AG10803 (cell line): ENCODE measurements around the gene SNAP91.

Experiments
- DNase-seq: peaks from one replicate; pipeline ENCODE4 v3.0.0; 2010; ENCODE audit warnings: low read depth
- H3K4me3 ChIP-seq: 2 replicates; pipeline ENCODE4 v1.5.1; 2011; ENCODE audit warnings: mild to moderate bottlenecking, low read length, control low read depth
- TF ChIP-seq, protein P1 (sequence below): conservative IDR thresholded peaks from 2 replicates; pipeline ENCODE4 v1.5.1; 2011; ENCODE audit warnings: mild to moderate bottlenecking, low read length, control low read depth, inconsistent platforms

Gene SNAP91

DNA sequence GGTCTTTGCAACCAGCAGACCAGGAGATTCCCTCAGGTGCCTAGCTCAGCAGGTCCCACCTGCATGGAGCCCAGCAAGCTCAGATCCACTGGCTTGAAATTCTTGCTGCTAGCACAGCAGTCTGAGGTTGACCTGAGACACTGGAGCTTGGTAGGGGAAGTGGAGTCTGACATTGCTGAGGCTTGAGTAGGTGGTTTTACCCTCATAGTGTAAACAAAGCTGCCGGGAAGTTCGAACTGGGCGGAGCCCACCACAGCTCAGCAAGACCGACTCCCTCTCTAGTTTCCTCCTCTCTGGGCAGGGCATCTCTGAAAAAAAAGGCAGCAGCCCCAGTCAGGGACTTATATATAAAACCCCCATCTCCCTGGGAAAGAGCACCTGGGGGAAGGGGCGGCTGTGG, 162.3 kb downstream of the SNAP91 start:
- DNase-seq, result no peak
- TF ChIP-seq, protein P1, sequence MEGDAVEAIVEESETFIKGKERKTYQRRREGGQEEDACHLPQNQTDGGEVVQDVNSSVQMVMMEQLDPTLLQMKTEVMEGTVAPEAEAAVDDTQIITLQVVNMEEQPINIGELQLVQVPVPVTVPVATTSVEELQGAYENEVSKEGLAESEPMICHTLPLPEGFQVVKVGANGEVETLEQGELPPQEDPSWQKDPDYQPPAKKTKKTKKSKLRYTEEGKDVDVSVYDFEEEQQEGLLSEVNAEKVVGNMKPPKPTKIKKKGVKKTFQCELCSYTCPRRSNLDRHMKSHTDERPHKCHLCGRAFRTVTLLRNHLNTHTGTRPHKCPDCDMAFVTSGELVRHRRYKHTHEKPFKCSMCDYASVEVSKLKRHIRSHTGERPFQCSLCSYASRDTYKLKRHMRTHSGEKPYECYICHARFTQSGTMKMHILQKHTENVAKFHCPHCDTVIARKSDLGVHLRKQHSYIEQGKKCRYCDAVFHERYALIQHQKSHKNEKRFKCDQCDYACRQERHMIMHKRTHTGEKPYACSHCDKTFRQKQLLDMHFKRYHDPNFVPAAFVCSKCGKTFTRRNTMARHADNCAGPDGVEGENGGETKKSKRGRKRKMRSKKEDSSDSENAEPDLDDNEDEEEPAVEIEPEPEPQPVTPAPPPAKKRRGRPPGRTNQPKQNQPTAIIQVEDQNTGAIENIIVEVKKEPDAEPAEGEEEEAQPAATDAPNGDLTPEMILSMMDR, result no peak
- no peak overlapping the region for H3K4me3 ChIP-seq

DNA sequence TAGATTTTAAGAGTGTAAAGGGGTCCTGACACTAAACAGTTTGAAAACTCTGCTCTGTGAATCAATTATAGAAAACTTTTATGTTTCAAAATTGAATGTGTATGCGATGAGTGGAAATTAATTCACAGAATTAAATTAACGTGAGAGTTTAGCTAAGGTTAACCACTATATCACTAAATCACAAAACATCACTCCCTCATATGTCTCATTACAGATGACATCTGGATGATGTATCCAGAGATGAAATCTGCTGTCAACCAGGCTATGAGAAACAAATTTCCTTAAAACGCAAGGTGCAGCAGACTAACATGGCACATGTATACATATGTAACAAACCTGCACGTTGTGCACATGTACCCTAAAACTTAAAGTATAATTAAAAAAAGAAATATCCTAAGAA, 169.2 kb downstream of the SNAP91 start:
- DNase-seq, result no peak
- H3K4me3 ChIP-seq, result no peak overlapping the region
- TF ChIP-seq, protein P1, result no peak

DNA sequence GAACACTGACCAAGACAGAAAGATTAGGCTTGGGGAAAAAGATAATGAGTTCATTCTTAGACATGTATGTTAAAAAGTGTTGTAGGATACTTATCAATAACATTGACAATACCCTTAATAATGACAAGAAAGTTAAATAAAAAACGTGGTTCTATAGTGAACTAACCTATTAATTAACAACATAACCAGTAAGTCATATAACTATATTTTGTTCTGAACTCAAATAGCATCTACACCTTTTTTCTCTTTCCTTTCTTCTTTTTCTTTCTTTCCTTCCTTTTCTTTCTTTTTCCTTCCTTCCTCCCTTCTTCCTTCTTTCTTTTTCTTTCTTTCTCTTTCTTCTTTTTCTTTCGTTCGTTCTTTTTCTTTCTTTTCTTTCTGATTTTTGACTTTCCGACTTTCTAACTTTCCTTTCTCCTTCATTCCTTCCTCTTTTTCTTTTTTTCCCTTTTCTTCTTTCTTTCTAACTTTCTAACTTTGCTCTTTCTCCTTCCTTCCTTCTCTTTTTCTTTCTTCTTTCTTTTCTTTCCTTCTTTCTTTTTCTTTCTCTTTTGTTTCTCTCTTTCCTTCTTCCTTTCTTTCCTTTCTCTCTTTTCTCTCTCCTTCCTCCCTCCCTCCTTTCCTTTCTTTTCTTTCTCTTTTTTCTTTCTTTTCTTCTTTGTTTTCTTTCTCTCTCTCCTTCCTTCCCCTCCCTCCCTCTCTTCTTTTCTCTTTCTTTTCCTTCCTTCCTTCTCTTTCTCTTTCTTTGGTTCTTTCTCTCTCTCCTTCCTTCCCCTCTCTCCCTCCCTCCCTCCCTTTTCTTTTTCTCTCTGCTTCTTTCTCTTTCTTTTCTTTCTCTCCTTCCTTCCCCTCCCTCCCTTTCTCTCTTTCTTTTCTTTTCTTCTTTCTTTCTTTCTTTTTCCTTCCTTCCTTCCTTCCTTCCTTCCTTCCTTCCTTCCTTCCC, 172.0 kb downstream of the SNAP91 start:
- H3K4me3 ChIP-seq, result no peak overlapping the region
- TF ChIP-seq, protein P1, result no peak
- DNase-seq, result no peak

DNA sequence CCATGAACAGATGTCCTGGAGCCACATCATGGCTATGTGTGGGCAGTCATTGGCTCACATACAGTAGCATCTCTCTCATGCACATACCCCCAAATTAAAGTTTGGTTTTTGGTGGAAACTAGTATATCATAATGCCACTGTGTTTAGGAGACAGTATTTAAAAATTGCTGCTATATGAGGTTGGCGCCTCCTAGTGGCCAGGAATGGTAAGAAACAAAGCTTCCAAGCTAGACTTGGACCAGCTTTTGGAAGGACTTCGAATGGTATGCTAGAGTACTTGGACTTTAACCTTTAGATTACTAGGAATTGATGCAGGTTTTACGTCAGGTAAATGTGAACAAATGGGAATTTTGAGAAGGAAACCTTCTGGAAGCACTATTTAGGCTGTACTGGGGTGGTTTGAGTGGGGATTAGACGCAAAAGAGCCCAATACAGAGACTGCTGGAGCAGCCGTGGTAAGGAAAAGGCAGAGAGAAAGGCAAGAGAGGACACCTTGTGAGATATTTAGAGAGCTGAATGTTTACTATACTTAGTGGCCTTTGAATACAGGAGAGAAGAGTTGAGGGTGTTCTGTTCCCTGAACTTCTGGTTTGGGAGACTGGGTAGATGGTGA, 172.8 kb downstream of the SNAP91 start:
- TF ChIP-seq, protein P1, result peak; percentile 81
- peak; percentile 49 for DNase-seq
- H3K4me3 ChIP-seq, result no peak overlapping the region

DNA sequence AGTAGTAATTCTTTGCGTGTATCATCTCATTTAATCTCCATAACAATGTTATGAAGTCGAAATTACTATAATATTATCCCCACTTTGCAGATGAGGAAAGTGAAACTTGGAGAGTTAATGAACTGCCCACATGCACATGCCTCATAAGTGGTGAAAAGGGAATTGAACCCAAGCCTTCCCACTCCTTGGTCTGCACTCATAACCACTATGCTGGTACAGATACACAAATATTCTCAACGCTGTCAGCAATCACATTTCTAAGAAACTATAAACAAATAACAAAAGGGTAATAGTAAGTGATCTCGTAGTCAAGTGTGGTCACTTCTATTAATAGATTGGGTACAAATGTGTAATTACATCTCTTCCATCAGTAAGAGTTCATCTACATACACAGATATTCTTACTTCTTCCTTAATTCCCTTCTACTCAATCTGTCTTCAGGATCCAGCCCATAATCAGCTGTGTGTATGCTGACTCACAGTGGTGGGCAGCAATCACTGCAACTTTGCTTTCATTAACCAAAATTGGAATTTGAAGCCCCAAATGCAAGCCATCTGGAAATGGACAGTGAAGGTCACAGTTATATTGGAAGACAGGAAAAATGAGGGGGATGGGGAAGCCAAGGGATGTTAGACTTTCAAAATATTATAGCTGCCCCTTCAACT, 190.0 kb downstream of the SNAP91 start:
- DNase-seq, result peak; percentile 50

DNA sequence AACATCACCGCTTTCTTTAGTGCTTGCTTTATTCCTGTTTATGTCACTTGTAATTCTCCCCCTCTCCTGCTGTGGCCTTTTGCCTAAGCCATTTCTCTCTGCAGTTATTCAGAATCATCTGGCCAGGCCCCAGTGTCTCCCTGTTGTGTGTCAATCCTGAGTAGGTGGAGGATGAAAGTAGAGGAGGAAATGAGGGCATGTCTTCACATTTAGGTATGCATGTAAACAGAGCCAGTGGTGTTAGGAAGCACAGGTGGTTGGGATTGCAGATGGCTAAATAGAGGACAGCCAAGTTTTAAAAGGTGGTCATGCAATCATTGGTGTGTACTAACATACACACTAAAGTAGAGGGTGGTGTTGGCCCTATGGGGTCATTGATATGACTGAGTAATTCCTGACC, 191.4 kb downstream of the SNAP91 start:
- TF ChIP-seq, protein P1, result no peak
- H3K4me3 ChIP-seq, result no peak overlapping the region
- DNase-seq, result no peak

More for the DNA sequence above, 190.0 kb downstream of the SNAP91 start:
- TF ChIP-seq, protein P1, result peak; percentile 57
- no peak overlapping the region for H3K4me3 ChIP-seq
